HCT116 (cell line): ENCODE data around the gene LIPT2. TPM values are rescaled to one million over a fixed set of nuclear protein-coding genes. Genes with fewer than 3 reads are reported as not detected.

Experiments
- ATAC-seq: fragments of 200-7000 bp; cut with Tn5 transposase; 2 replicates; pipeline ENCODE4 v1.9.1; 2020; ENCODE audit warnings: mild to moderate bottlenecking, moderate library complexity
- BruUV-seq: library from RNA; stranded (reverse); fragments of 400-500 nt; replicated peaks from 2 replicates; lab custom pipeline; 2021; lab: Mats Ljungman, UMichigan
- CTCF ChIA-PET: fragments of 300-600 bp; sonication (Branson Sonifier 250); formaldehyde crosslinking; loops from one replicate; lab custom pipeline; 2021; ENCODE audit warnings: antibody characterized with exemption; lab: Charles Lee
- POLR2A ChIA-PET: fragments of 300-600, 350-600 bp; sonication (Branson Sonifier 250); formaldehyde crosslinking; loops from one replicate; lab custom pipeline; 2021; ENCODE audit warnings: antibody characterized with exemption; lab: Charles Lee
- RAD21 ChIA-PET, 2 experiments: fragments of 300-600 bp; sonication (Branson Sonifier 250); formaldehyde crosslinking; loops; one replicate each; lab custom pipeline; 2023; ENCODE audit warnings: low total read pairs in 2 of 2; ENCODE audit not compliant: uncharacterized antibody in 2 of 2, unreplicated experiment in 2 of 2, low non-redundant PET in 1 of 2; lab: Charles Lee
- DNase-seq: peaks from one replicate; pipeline ENCODE4 v3.0.0-alpha.2; 2010; ENCODE audit warnings: low read depth, low spot score
- H2AFZ ChIP-seq: fragments of 200-600 bp; shearing (Covaris generic), sonication (generic); 2 replicates; pipeline ENCODE4 v1.6.1; 2017; ENCODE audit warnings: low read depth, mixed run types, mixed read lengths, antibody characterized with exemption, low read length; ENCODE audit not compliant: poor library complexity, severe bottlenecking
- H3K27ac ChIP-seq: 2 replicates; pipeline ENCODE4 v1.5.1; 2012; ENCODE audit warnings: low read depth, low read length
- H3K27me3 ChIP-seq: fragments of 200-600 bp; sonication (generic); 2 replicates; pipeline ENCODE4 v1.6.1; 2016; ENCODE audit warnings: mixed run types, low read length, mixed read lengths; ENCODE audit not compliant: insufficient read depth
- H3K36me3 ChIP-seq, 2 experiments: fragments of 200-500 bp in 1 of 2; fragments of 200-600 bp in 1 of 2; sonication (Bioruptor generic) in 1 of 2; sonication (generic) in 1 of 2; 2 replicates each; pipeline versions ENCODE4 v1.5.1 to v1.6.1; 2014 to 2016; ENCODE audit warnings: low read length in 2 of 2, inconsistent platforms in 1 of 2, mixed read lengths in 1 of 2, mixed run types in 1 of 2; ENCODE audit not compliant: insufficient read depth in 2 of 2, control insufficient read depth in 1 of 2
- H3K4me1 ChIP-seq, 2 experiments: fragments of 200-600 bp in 1 of 2; sonication (generic) in 1 of 2; 2 replicates each; pipeline versions ENCODE4 v1.5.1 to v1.6.1; 2012 to 2017; ENCODE audit warnings: low read length in 2 of 2, inconsistent platforms in 1 of 2, mild to moderate bottlenecking in 1 of 2, mixed read lengths in 1 of 2, mixed run types in 1 of 2, moderate library complexity in 1 of 2; ENCODE audit not compliant: insufficient read depth in 2 of 2, control insufficient read depth in 1 of 2
- H3K4me2 ChIP-seq: fragments of 200-600 bp; sonication (generic); 2 replicates; pipeline ENCODE4 v1.6.1; 2017; ENCODE audit warnings: mixed run types, low read length, mixed read lengths
- H3K4me3 ChIP-seq, 2 experiments: fragments of 200-600 bp in 1 of 2; sonication (generic) in 1 of 2; replicated peaks in 1 of 2; 2 replicates each; pipeline ENCODE4 v1.5.1; 2011 to 2016; ENCODE audit warnings: low read length in 2 of 2, control low read depth in 1 of 2, low read depth in 1 of 2, mild to moderate bottlenecking in 1 of 2, mixed read lengths in 1 of 2, mixed run types in 1 of 2
- H3K79me2 ChIP-seq: fragments of 200-600 bp; sonication (generic); 2 replicates; pipeline ENCODE4 v1.6.1; 2017; ENCODE audit warnings: mild to moderate bottlenecking, mixed run types, low read length, moderate library complexity, mixed read lengths; ENCODE audit not compliant: insufficient read depth
- H3K9ac ChIP-seq: fragments of 200-600 bp; sonication (generic); 2 replicates; pipeline ENCODE4 v1.6.1; 2016; ENCODE audit warnings: low read length, mixed read lengths
- H3K9me2 ChIP-seq: fragments of 200-600 bp; sonication (generic), shearing (Covaris generic); 2 replicates; pipeline ENCODE4 v1.6.1; 2017; ENCODE audit warnings: mixed run types, mild to moderate bottlenecking, moderate library complexity; ENCODE audit not compliant: insufficient read depth
- H3K9me3 ChIP-seq, 2 experiments: fragments of 200-500 bp in 1 of 2; fragments of 200-600 bp in 1 of 2; sonication (Bioruptor generic) in 1 of 2; sonication (generic) in 1 of 2; 2 replicates each; pipeline ENCODE4 v1.6.1; 2014 to 2017; ENCODE audit warnings: low read length in 2 of 2, mixed read lengths in 2 of 2, inconsistent platforms in 1 of 2, low read depth in 1 of 2, mild to moderate bottlenecking in 1 of 2, mixed run types in 1 of 2, moderate library complexity in 1 of 2; ENCODE audit not compliant: control insufficient read depth in 1 of 2, insufficient read depth in 1 of 2
- H4K20me1 ChIP-seq: fragments of 200-600 bp; sonication (generic), shearing (Covaris generic); 2 replicates; pipeline ENCODE4 v1.6.1; 2017; ENCODE audit warnings: mixed run types, mild to moderate bottlenecking, moderate library complexity; ENCODE audit not compliant: insufficient read depth
- CTCF ChIP-seq, 3 experiments: fragments of 200-600 bp in 1 of 3; sonication (generic) in 1 of 3; IDR thresholded peaks in 2 of 3; conservative IDR thresholded peaks in 1 of 3; 2 replicates each; pipeline ENCODE4 v1.5.1; 2012 to 2017; ENCODE audit warnings: low read depth in 2 of 3, low read length in 2 of 3, antibody characterized with exemption in 1 of 3, borderline replicate concordance in 1 of 3, control low read depth in 1 of 3, mild to moderate bottlenecking in 1 of 3, mixed read lengths in 1 of 3, mixed run types in 1 of 3, moderate library complexity in 1 of 3; ENCODE audit not compliant: insufficient read depth in 1 of 3
- POLR2AphosphoS5 ChIP-seq: IDR thresholded peaks from 2 replicates; pipeline ENCODE4 v1.6.1; 2011; ENCODE audit warnings: mild to moderate bottlenecking, low read depth, low read length, moderate library complexity
- RAD21 ChIP-seq: IDR thresholded peaks from 2 replicates; pipeline ENCODE4 v1.6.1; 2012; ENCODE audit warnings: low read depth, mild to moderate bottlenecking
- SIN3A ChIP-seq: IDR thresholded peaks from 2 replicates; pipeline ENCODE4 v1.6.1; 2012; ENCODE audit warnings: low read depth
- ZFX ChIP-seq: fragments of 450-650 bp; IDR thresholded peaks from 2 replicates; pipeline ENCODE4 v1.6.1; 2017
- intact Hi-C: fragments of 100-400 bp; cut with micrococcal nuclease; formaldehyde crosslinking; loops from 2 replicates; pipeline ENCODE4 v1.10.0; 2022
- total RNA-seq: library from RNA; stranded (reverse); gene quantifications from one replicate; pipeline ENCODE4 v1.2.1, GENCODE V29; 2021; ENCODE audit not compliant: unreplicated experiment

Gene LIPT2
- total RNA-seq, 1 experiment from 2014 or later, result 3.4 TPM

- CTCF ChIA-PET, result no interaction called here
- ATAC-seq, result no peak
- Histone ChIP-seq H3K79me2 (no peaks in the 10 kb centered on the region), H3K27me3 (no peaks in the 10 kb centered on the region), H3K27ac (no peak overlapping the region), H3K4me3 (no peak overlapping the region), H3K4me1 (no peaks in the 10 kb centered on the region), H3K9ac (no peak overlapping the region), H3K4me2 (no peak overlapping the region), H3K9me2 (no peaks in the 10 kb centered on the region), H3K36me3 (no peaks in the 10 kb centered on the region), H3K9me3 (no peaks in the 10 kb centered on the region), H2AFZ (no peak overlapping the region), H4K20me1 (no peaks in the 10 kb centered on the region)
- BruUV-seq, result no TSS peak
- intact Hi-C loops, result no loop called here
- TF ChIP-seq ZFX, result no peak
- POLR2A ChIA-PET, result no interaction called here
- RAD21 ChIA-PET, result no interaction called here
- DNase-seq, result no peak
Observed at GRCh38 chr11:74457356-74457755, 36.2 kb downstream of the LIPT2 start.

GRCh38 chr11:74453373-74453975 is 40.0 kb downstream of the LIPT2 start:
- no peak overlapping the region for H3K9ac ChIP-seq
- H4K20me1 ChIP-seq, result no peaks in the 10 kb centered on the region
- CTCF ChIA-PET, result interaction anchor here (0.6 to 5.4 kb wide), 21 partner anchors 8 to 286 kb away, joined by 3 to 120 read pairs (median 5); partner anchors contain the start of gene PGM2L1
- RAD21 ChIA-PET, result interaction anchor here (0.6 to 2.8 kb wide), 6 partner anchors 40 to 176 kb away, joined by 3 to 25 read pairs (median 6); partner anchors contain the start of gene LIPT2 (in 1 of the 2)
- H3K9me2 ChIP-seq, result no peaks in the 10 kb centered on the region
- no peaks in the 10 kb centered on the region for H3K79me2 ChIP-seq
- no peaks in the 10 kb centered on the region for H3K9me3 ChIP-seq
- peaks cover 0 to 3% of the 10 kb centered on the region in 2 experiments; a peak in 1 of 4 replicates for H3K4me1 ChIP-seq
- H3K36me3 ChIP-seq, result no peaks in the 10 kb centered on the region
- no peak overlapping the region for H2AFZ ChIP-seq
- no peaks in the 10 kb centered on the region for H3K27me3 ChIP-seq
- DNase-seq (peak; percentile 65), ATAC-seq (peak; percentile 91)
- H3K27ac ChIP-seq, result no peak overlapping the region
- H3K4me3 ChIP-seq, result no peak overlapping the region
- TF ChIP-seq RAD21, result peak; percentile 88
- peak; percentile 86 to 89 (median 88) for TF ChIP-seq CTCF (IDR thresholded peaks at IDR 0.05 in 2 of 3, conservative IDR thresholded peaks at IDR 0.05 in 1 of 3; ENCODE audit: borderline replicate concordance in 1 of 3, insufficient read depth in 1 of 3, low read depth in 2 of 3, low read length in 2 of 3)
- TF ChIP-seq POLR2AphosphoS5, result no peak
- TF ChIP-seq SIN3A, result no peak
- no peak overlapping the region for H3K4me2 ChIP-seq
- POLR2A ChIA-PET, result interaction anchor here (1.1 to 1.3 kb wide), 2 partner anchors 117 kb away, joined by 3 to 5 read pairs; no protein-coding TSS in a partner anchor
- BruUV-seq, result no TSS peak
- intact Hi-C loops, result loop anchor here (1.0 kb wide), 2 partner anchors 117 to 286 kb away; no protein-coding TSS in a partner anchor
